CD14-positive monocyte (primary cell): ENCODE results near the gene FAM200B. TPM values are rescaled to one million over a fixed set of nuclear protein-coding genes. Genes with fewer than 3 reads are reported as not detected.

Experiments used
- DNase-seq, 3 donors: peaks; one replicate each; pipeline ENCODE4 v3.0.0-alpha.2; 2011 to 2022
- H2AFZ ChIP-seq: 2 replicates; pipeline ENCODE4 v1.6.0; 2012; ENCODE audit warnings: mild to moderate bottlenecking, low read depth, low read length, inconsistent platforms; ENCODE audit not compliant: insufficient read depth, poor library complexity, severe bottlenecking
- H3K27ac ChIP-seq, 2 donors: 1 replicate in 1 of 2; 2 replicates in 1 of 2; pipeline ENCODE4 v1.5.1; 2012 to 2013; ENCODE audit warnings: low read length in 2 of 2, control low read depth in 1 of 2, inconsistent platforms in 1 of 2, low read depth in 1 of 2, mild to moderate bottlenecking in 1 of 2
- H3K27me3 ChIP-seq, 2 donors: one replicate each; pipeline versions ENCODE4 v1.6.0 to v1.6.1; 2011 to 2013; ENCODE audit warnings: low read length in 2 of 2; ENCODE audit not compliant: control insufficient read depth in 2 of 2, insufficient read depth in 2 of 2
- H3K36me3 ChIP-seq, 2 donors: replicated peaks in 1 of 2; 1 replicate in 1 of 2; 2 replicates in 1 of 2; pipeline versions ENCODE4 v1.5.1 to v1.6.1; 2012 to 2013; ENCODE audit warnings: low read length in 2 of 2, control low read depth in 1 of 2, inconsistent platforms in 1 of 2, mild to moderate bottlenecking in 1 of 2; ENCODE audit not compliant: insufficient read depth in 2 of 2, control insufficient read depth in 1 of 2
- H3K4me1 ChIP-seq, 2 donors: 1 replicate in 1 of 2; 2 replicates in 1 of 2; pipeline versions ENCODE4 v1.5.1 to v1.6.1; 2012 to 2013; ENCODE audit warnings: low read length in 2 of 2, control low read depth in 1 of 2, inconsistent platforms in 1 of 2, mild to moderate bottlenecking in 1 of 2, moderate library complexity in 1 of 2; ENCODE audit not compliant: insufficient read depth in 2 of 2, control insufficient read depth in 1 of 2
- H3K4me2 ChIP-seq: replicated peaks from 2 replicates; pipeline ENCODE3; 2012; ENCODE audit warnings: low read length, moderate library complexity, mild to moderate bottlenecking; ENCODE audit not compliant: poor library complexity, severe bottlenecking; ENCODE audit errors: extremely low read depth
- H3K4me3 ChIP-seq, 3 experiments: fragments of 200-600 bp in 1 of 3; sonication (generic) in 1 of 3; replicated peaks in 1 of 3; 1 replicate in 2 of 3; 2 replicates in 1 of 3; pipeline ENCODE4 v1.5.1; 2011 to 2013; ENCODE audit warnings: low read length in 3 of 3, mild to moderate bottlenecking in 3 of 3, control low read depth in 2 of 3, low read depth in 2 of 3, inconsistent platforms in 1 of 3, moderate library complexity in 1 of 3
- H3K79me2 ChIP-seq: 2 replicates; pipeline ENCODE4 v1.6.0; 2012; ENCODE audit warnings: mild to moderate bottlenecking, control low read depth, inconsistent platforms, low read length, moderate library complexity; ENCODE audit not compliant: insufficient read depth
- H3K9ac ChIP-seq: 2 replicates; pipeline ENCODE4 v1.6.0; 2017; ENCODE audit warnings: low read length, mild to moderate bottlenecking; ENCODE audit not compliant: insufficient read depth, poor library complexity, severe bottlenecking
- H3K9me3 ChIP-seq, 2 donors: replicated peaks in 1 of 2; 1 replicate in 1 of 2; 2 replicates in 1 of 2; pipeline versions ENCODE4 v1.5.1 to v1.6.1; 2012 to 2013; ENCODE audit warnings: low read length in 2 of 2, control low read depth in 1 of 2; ENCODE audit not compliant: control insufficient read depth in 1 of 2, insufficient read depth in 1 of 2
- H4K20me1 ChIP-seq: 2 replicates; pipeline ENCODE4 v1.6.0; 2012; ENCODE audit warnings: mild to moderate bottlenecking, low read length, control low read depth, moderate library complexity; ENCODE audit not compliant: insufficient read depth
- H3K27ac Mint-ChIP-seq, 7 donors: one replicate each; pipeline ENCODE4 v1.8.0; 2020; ENCODE audit warnings: mild to moderate bottlenecking in 7 of 7, mixed read lengths in 7 of 7, moderate library complexity in 6 of 7, inconsistent platforms in 2 of 7
- H3K27me3 Mint-ChIP-seq, 3 donors: one replicate each; pipeline ENCODE4 v1.8.0; 2021 to 2022; ENCODE audit warnings: low read depth in 3 of 3, mild to moderate bottlenecking in 3 of 3, mixed read lengths in 3 of 3, moderate library complexity in 3 of 3, inconsistent platforms in 1 of 3
- H3K36me3 Mint-ChIP-seq, 2 donors: one replicate each; pipeline ENCODE4 v1.8.0; 2020; ENCODE audit warnings: mixed read lengths in 2 of 2, inconsistent platforms in 1 of 2, mild to moderate bottlenecking in 1 of 2
- H3K4me1 Mint-ChIP-seq: one replicate; pipeline ENCODE4 v1.8.0; 2020; ENCODE audit warnings: mild to moderate bottlenecking, mixed read lengths
- H3K4me3 Mint-ChIP-seq, 2 donors: one replicate each; pipeline ENCODE4 v1.8.0; 2020; ENCODE audit warnings: mild to moderate bottlenecking in 2 of 2, mixed read lengths in 2 of 2, moderate library complexity in 1 of 2
- H3K9me3 Mint-ChIP-seq, 7 donors: one replicate each; pipeline ENCODE4 v1.8.0; 2020 to 2022; ENCODE audit warnings: mixed read lengths in 7 of 7, mild to moderate bottlenecking in 6 of 7, moderate library complexity in 6 of 7, inconsistent platforms in 2 of 7
- CTCF ChIP-seq: fragments of 200-600 bp; IDR thresholded peaks from one replicate; pipeline ENCODE4 v1.8.0; 2022; ENCODE audit warnings: antibody characterized with exemption, mild to moderate bottlenecking
- WGBS: methylation state at CpG from one replicate; pipeline ENCODE4 v1.1.5; 2013; ENCODE audit warnings: missing lambda C conversion rate; ENCODE audit not compliant: insufficient coverage; 5-methylcytosine and 5-hydroxymethylcytosine counted together
- intact Hi-C, 2 donors: fragments of 100-400 bp; cut with micrococcal nuclease; formaldehyde crosslinking; loops; one replicate each; pipeline versions ENCODE4 v1.15.0 to v1.15.1; 2023
- polyA plus RNA-seq, 3 donors: library from polyadenylated mRNA; depleted of rRNA in 1 of 3; unstranded in 2 of 3; stranded (reverse) in 1 of 3; fragments of 300-500 nt in 2 of 3; fragments of >200 nt in 1 of 3; fragmentation: Illumina TruSeq in 2 of 3; gene quantifications; 1 replicate in 2 of 3; 2 replicates in 1 of 3; pipeline ENCODE4 v1.2.3, GENCODE V29; 2012 to 2021

FAM200B gene
- polyA plus RNA-seq, 3 donors = 65.7 to 169 (median 151) TPM

- Histone ChIP-seq H3K27ac (peak overlapping the region; percentile 83 to 85), H3K36me3 (peaks cover 7 to 26% of the 10 kb centered on the region in 2 donors), H2AFZ (no peak overlapping the region), H3K9ac (peak overlapping the region; percentile 44), H3K9me3 (no peaks in the 10 kb centered on the region), H4K20me1 (no peaks in the 10 kb centered on the region), H3K4me2 (peak overlapping the region; percentile 83), H3K27me3 (no peaks in the 10 kb centered on the region), H3K79me2 (peaks cover 73% of the 10 kb centered on the region), H3K4me1 (peaks cover 75 to 94% of the 10 kb centered on the region in 2 donors), H3K4me3 (peak overlapping the region; percentile 17 to 65 (median 49))
- H3K27me3 Mint-ChIP-seq = no peaks in the 10 kb centered on the region
- peak; percentile 75 to 90 (median 86) for DNase-seq
- H3K36me3 Mint-ChIP-seq = peaks cover 32 to 46% of the 10 kb centered on the region in 2 donors
- peak overlapping the region; percentile 92 to 97 (median 94) for H3K27ac Mint-ChIP-seq
- intact Hi-C loops = no loop called here
- H3K9me3 Mint-ChIP-seq = peaks cover 0 to 6% (median 3%) of the 10 kb centered on the region in 7 donors
- TF ChIP-seq CTCF = no peak
- H3K4me3 Mint-ChIP-seq = peak overlapping the region; percentile 10 to 63
- peaks cover 80% of the 10 kb centered on the region for H3K4me1 Mint-ChIP-seq
- 0% methylated on average over 1 of the region's 2 CpGs for WGBS
These were observed 7.9 kb downstream of the FAM200B start for GRCh38 chr4:15689540-15689939.

- no peak for TF ChIP-seq CTCF
- no CpG with 5 or more reads among the region's 7 CpGs for WGBS
- H3K27me3 Mint-ChIP-seq = no peaks in the 10 kb centered on the region
- intact Hi-C loops = loop anchor here in 1 of 2 donors (5.0 kb wide), 1 partner anchor 33 kb away; the partner anchor contains the start of gene FBXL5
- peaks cover 68% of the 10 kb centered on the region for H3K79me2 ChIP-seq
- peak overlapping the region; percentile 44 for H3K9ac ChIP-seq
- H3K9me3 ChIP-seq = no peaks in the 10 kb centered on the region
- H3K36me3 ChIP-seq = peaks cover 4 to 20% of the 10 kb centered on the region in 2 donors
- peaks cover 75 to 94% of the 10 kb centered on the region in 2 donors for H3K4me1 ChIP-seq
- H3K4me3 Mint-ChIP-seq = peak overlapping the region; percentile 10 to 63
- peaks cover 0 to 6% (median 3%) of the 10 kb centered on the region in 7 donors for H3K9me3 Mint-ChIP-seq
- peaks cover 29 to 42% of the 10 kb centered on the region in 2 donors for H3K36me3 Mint-ChIP-seq
- peak overlapping the region; percentile 83 to 85 for H3K27ac ChIP-seq
- peak overlapping the region; percentile 17 to 65 (median 49) for H3K4me3 ChIP-seq
- H3K4me2 ChIP-seq = peak overlapping the region; percentile 83
- H2AFZ ChIP-seq = no peak overlapping the region
- peak; percentile 76 to 96 (median 83) for DNase-seq
- H3K4me1 Mint-ChIP-seq = peaks cover 77% of the 10 kb centered on the region
- H3K27me3 ChIP-seq = no peaks in the 10 kb centered on the region
- H4K20me1 ChIP-seq = no peaks in the 10 kb centered on the region
- peak overlapping the region; percentile 92 to 97 (median 94) for H3K27ac Mint-ChIP-seq
These were observed 8.6 kb downstream of the FAM200B start for GRCh38 chr4:15690020-15690809.
